Activated naive CD4-positive, alpha-beta T cell treated with anti-CD3 and anti-CD28 coated beads, Interleukin-2, amount 10 ng/mL, durations not matched to agents 7 days and 5 days (primary cell): ENCODE measurements around the gene TMEM263.

Source experiments
- CTCF ChIA-PET: fragments of 350-600 bp; sonication (Branson Sonifier 250); formaldehyde crosslinking; loops from one replicate; lab custom pipeline; 2021; ENCODE audit warnings: antibody characterized with exemption; lab: Charles Lee
- DNase-seq: peaks from one replicate; pipeline ENCODE4 v3.0.0-alpha.2; 2020
- H3K27ac Mint-ChIP-seq: one replicate; pipeline ENCODE4 v1.8.0; 2021; ENCODE audit warnings: mild to moderate bottlenecking, moderate library complexity, mixed read lengths
- H3K27me3 Mint-ChIP-seq: one replicate; pipeline ENCODE4 v1.8.0; 2021; ENCODE audit warnings: mild to moderate bottlenecking, mixed read lengths
- H3K36me3 Mint-ChIP-seq: one replicate; pipeline ENCODE4 v1.8.0; 2021; ENCODE audit warnings: mixed read lengths
- H3K4me1 Mint-ChIP-seq: one replicate; pipeline ENCODE4 v1.8.0; 2021; ENCODE audit warnings: mixed read lengths
- H3K4me3 Mint-ChIP-seq: one replicate; pipeline ENCODE4 v1.8.0; 2021; ENCODE audit warnings: mild to moderate bottlenecking, moderate library complexity, mixed read lengths
- H3K9me3 Mint-ChIP-seq: one replicate; pipeline ENCODE4 v1.8.0; 2021; ENCODE audit warnings: mixed read lengths

Gene TMEM263

GRCh38 chr12:107017042-107017441 is 61.3 kb downstream of the TMEM263 start:
- H3K9me3 Mint-ChIP-seq: no peaks in the 10 kb centered on the region
- no peak for DNase-seq
- CTCF ChIA-PET: no interaction called here
- no peaks in the 10 kb centered on the region for H3K4me1 Mint-ChIP-seq
- no peak overlapping the region for H3K27ac Mint-ChIP-seq
- H3K36me3 Mint-ChIP-seq: peaks cover 7% of the 10 kb centered on the region
- H3K4me3 Mint-ChIP-seq: no peak overlapping the region
- H3K27me3 Mint-ChIP-seq: no peaks in the 10 kb centered on the region

- Mint-ChIP-seq H3K27me3 (no peaks in the 10 kb centered on the region), H3K27ac (no peak overlapping the region), H3K36me3 (peaks cover 7% of the 10 kb centered on the region), H3K4me1 (no peaks in the 10 kb centered on the region), H3K4me3 (no peak overlapping the region), H3K9me3 (no peaks in the 10 kb centered on the region)
- no peak for DNase-seq
- CTCF ChIA-PET: no interaction called here
These were observed 63.8 kb downstream of the TMEM263 start for GRCh38 chr12:107019546-107019945.
